Muscle layer of colon (tissue), 2 donors: Measurements from ENCODE around the gene ADSL.

ENCODE experiments used
- H3K27ac ChIP-seq: one replicate; pipeline ENCODE4 v1.7.0; 2013; ENCODE audit warnings: low read depth, mild to moderate bottlenecking, low read length, moderate library complexity
- H3K27me3 ChIP-seq, 2 donors: one replicate each; pipeline ENCODE4 v1.7.0; 2013; ENCODE audit warnings: low read length in 2 of 2, mild to moderate bottlenecking in 2 of 2; ENCODE audit not compliant: insufficient read depth in 2 of 2, control insufficient read depth in 1 of 2
- H3K36me3 ChIP-seq: one replicate; pipeline ENCODE4 v1.7.0; 2013; ENCODE audit warnings: mild to moderate bottlenecking, low read length; ENCODE audit not compliant: insufficient read depth
- H3K4me1 ChIP-seq: one replicate; pipeline ENCODE4 v1.7.0; 2013; ENCODE audit warnings: mild to moderate bottlenecking, low read length; ENCODE audit not compliant: insufficient read depth
- H3K4me3 ChIP-seq, 2 donors: one replicate each; pipeline ENCODE4 v1.7.0; 2013; ENCODE audit warnings: low read length in 2 of 2, low read depth in 1 of 2, mild to moderate bottlenecking in 1 of 2, moderate library complexity in 1 of 2
- H3K9ac ChIP-seq: one replicate; pipeline ENCODE4 v1.7.0; 2013; ENCODE audit warnings: low read length
- H3K9me3 ChIP-seq: one replicate; pipeline ENCODE4 v1.7.0; 2013; ENCODE audit warnings: mild to moderate bottlenecking, low read length
- donor health status: abdominal sarcoma.
- donor health status: Adenocarcinoma of cecum.

Gene ADSL

GRCh38 chr22:40396882-40397281 lies 50.6 kb downstream of the ADSL start:
- Histone ChIP-seq H3K9me3 (no peaks in the 10 kb centered on the region), H3K27me3 (no peaks in the 10 kb centered on the region), H3K9ac (no peak overlapping the region), H3K27ac (no peak overlapping the region), H3K4me1 (no peaks in the 10 kb centered on the region), H3K36me3 (peaks cover 13% of the 10 kb centered on the region), H3K4me3 (no peak overlapping the region)

DNA sequence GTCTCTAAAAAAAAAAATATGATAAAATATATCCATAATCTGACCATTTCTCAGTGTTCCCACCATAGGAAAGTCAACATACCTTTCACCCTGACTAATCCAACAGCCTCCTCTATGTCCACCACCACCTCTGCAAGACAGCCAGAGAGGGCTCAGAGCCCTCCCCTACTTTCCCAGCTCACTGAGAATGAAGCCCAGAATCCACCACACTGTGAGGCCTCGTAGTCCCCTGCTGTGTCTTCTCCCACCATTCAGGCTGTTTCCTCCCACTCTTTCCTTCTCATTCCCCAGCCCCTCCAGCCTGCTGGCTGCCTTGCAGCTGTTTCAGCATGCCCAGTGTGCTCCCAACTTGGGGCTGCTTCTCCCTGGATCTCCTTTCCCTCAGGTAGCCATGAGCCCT lies 51.1 kb downstream of the ADSL start:
- Histone ChIP-seq H3K27me3 (no peaks in the 10 kb centered on the region), H3K27ac (no peak overlapping the region), H3K4me1 (no peaks in the 10 kb centered on the region), H3K9ac (no peak overlapping the region), H3K4me3 (no peak overlapping the region), H3K9me3 (no peaks in the 10 kb centered on the region), H3K36me3 (peaks cover 18% of the 10 kb centered on the region)

- Histone ChIP-seq H3K36me3 (peaks cover 37% of the 10 kb centered on the region), H3K27ac (no peak overlapping the region), H3K4me3 (no peak overlapping the region), H3K4me1 (no peaks in the 10 kb centered on the region), H3K9me3 (no peaks in the 10 kb centered on the region), H3K27me3 (no peaks in the 10 kb centered on the region), H3K9ac (no peak overlapping the region)
These were observed 53.3 kb downstream of the ADSL start for GRCh38 chr22:40399621-40400020.

GRCh38 chr22:40400159-40400558 lies 53.9 kb downstream of the ADSL start:
- Histone ChIP-seq H3K9ac (no peak overlapping the region), H3K4me3 (no peak overlapping the region), H3K9me3 (no peaks in the 10 kb centered on the region), H3K27me3 (no peaks in the 10 kb centered on the region), H3K4me1 (no peaks in the 10 kb centered on the region), H3K36me3 (peaks cover 42% of the 10 kb centered on the region), H3K27ac (no peak overlapping the region)

GRCh38 chr22:40401532-40401931 lies 55.2 kb downstream of the ADSL start:
- no peak overlapping the region for H3K27ac ChIP-seq
- peaks cover 46% of the 10 kb centered on the region for H3K36me3 ChIP-seq
- H3K9ac ChIP-seq: no peak overlapping the region
- H3K4me3 ChIP-seq: no peak overlapping the region
- H3K27me3 ChIP-seq: no peaks in the 10 kb centered on the region
- no peaks in the 10 kb centered on the region for H3K9me3 ChIP-seq
- H3K4me1 ChIP-seq: no peaks in the 10 kb centered on the region

- no peak overlapping the region for H3K4me3 ChIP-seq
- H3K27me3 ChIP-seq: no peaks in the 10 kb centered on the region
- H3K36me3 ChIP-seq: peaks cover 51% of the 10 kb centered on the region
- H3K27ac ChIP-seq: no peak overlapping the region
- no peaks in the 10 kb centered on the region for H3K4me1 ChIP-seq
- no peak overlapping the region for H3K9ac ChIP-seq
- no peaks in the 10 kb centered on the region for H3K9me3 ChIP-seq
These were observed 55.7 kb downstream of the ADSL start for GRCh38 chr22:40401981-40402406.

DNA sequence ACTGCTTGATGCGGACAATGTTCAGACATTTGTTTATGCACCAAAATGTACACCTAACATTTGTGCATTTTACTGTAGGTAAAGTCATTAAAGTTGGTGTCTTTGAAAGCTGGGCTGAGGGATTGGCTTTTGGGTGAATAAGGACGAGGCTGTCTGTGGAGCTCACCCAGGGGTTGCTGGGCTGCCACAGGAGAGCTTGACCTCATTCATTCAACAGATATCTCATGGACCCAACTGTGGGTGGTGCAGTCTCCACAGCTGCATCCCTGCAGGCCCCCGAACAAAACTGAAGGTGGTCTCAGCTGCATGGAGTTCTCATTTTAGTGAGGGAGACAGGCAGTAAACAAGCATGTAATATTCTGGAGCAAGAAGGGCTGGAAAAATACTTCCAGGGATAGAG lies 56.8 kb downstream of the ADSL start:
- H3K36me3 ChIP-seq: peaks cover 58% of the 10 kb centered on the region

DNA sequence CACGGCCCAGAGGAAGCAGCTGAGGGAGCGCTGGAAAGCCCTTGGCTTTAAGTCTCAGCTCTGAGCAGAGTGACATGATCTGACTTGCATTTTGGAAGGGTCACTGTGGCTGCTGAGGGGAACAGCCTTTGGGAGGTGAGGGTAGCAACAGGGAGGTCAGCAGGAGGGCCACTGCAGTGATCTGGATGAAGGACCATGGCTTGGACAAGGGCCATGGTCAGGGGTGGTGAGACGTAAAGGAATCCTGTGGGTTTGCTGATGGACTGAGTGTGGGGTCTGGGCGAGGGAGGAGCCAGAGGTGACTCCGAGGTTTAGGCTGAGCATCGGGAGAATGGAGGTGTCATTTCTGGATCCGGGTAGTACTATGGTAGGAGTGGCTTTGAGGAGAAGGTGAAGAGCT lies 57.4 kb downstream of the ADSL start:
- Histone ChIP-seq H3K4me1 (no peaks in the 10 kb centered on the region), H3K9ac (no peak overlapping the region), H3K27ac (no peak overlapping the region), H3K4me3 (no peak overlapping the region), H3K27me3 (no peaks in the 10 kb centered on the region), H3K9me3 (no peaks in the 10 kb centered on the region), H3K36me3 (peaks cover 58% of the 10 kb centered on the region)

More for the DNA sequence above, 56.8 kb downstream of the ADSL start:
- Histone ChIP-seq H3K4me1 (no peaks in the 10 kb centered on the region), H3K27ac (no peak overlapping the region), H3K9me3 (no peaks in the 10 kb centered on the region), H3K27me3 (no peaks in the 10 kb centered on the region), H3K9ac (no peak overlapping the region), H3K4me3 (no peak overlapping the region)

- no peaks in the 10 kb centered on the region for H3K9me3 ChIP-seq
- no peak overlapping the region for H3K4me3 ChIP-seq
- peaks cover 58% of the 10 kb centered on the region for H3K36me3 ChIP-seq
- H3K27me3 ChIP-seq: no peaks in the 10 kb centered on the region
- H3K27ac ChIP-seq: no peak overlapping the region
- H3K9ac ChIP-seq: no peak overlapping the region
- H3K4me1 ChIP-seq: no peaks in the 10 kb centered on the region
These were observed 58.2 kb downstream of the ADSL start for GRCh38 chr22:40404251-40405177.

- H3K9ac ChIP-seq: no peak overlapping the region
- H3K27me3 ChIP-seq: no peaks in the 10 kb centered on the region
- peaks cover 66% of the 10 kb centered on the region for H3K36me3 ChIP-seq
- H3K4me3 ChIP-seq: no peak overlapping the region
- no peaks in the 10 kb centered on the region for H3K4me1 ChIP-seq
- no peak overlapping the region for H3K27ac ChIP-seq
- H3K9me3 ChIP-seq: no peaks in the 10 kb centered on the region
These were observed 59.1 kb downstream of the ADSL start for GRCh38 chr22:40405178-40406062.

GRCh38 chr22:40406063-40406890 lies 60.0 kb downstream of the ADSL start:
- Histone ChIP-seq H3K9ac (no peak overlapping the region), H3K36me3 (peaks cover 75% of the 10 kb centered on the region), H3K27ac (no peak overlapping the region)

More at GRCh38 chr22:40406063-40406890, 60.0 kb downstream of the ADSL start:
- H3K9me3 ChIP-seq: no peaks in the 10 kb centered on the region
- H3K4me3 ChIP-seq: no peak overlapping the region
- H3K4me1 ChIP-seq: no peaks in the 10 kb centered on the region
- no peaks in the 10 kb centered on the region for H3K27me3 ChIP-seq
